Parathyroid adenoma (tissue), 2 donors: ENCODE results near the gene SMPDL3A.

Experiments used
- H2AFZ ChIP-seq: fragments of 300-600 bp; sonication (generic); one replicate; pipeline ENCODE4 v1.7.0; 2017; ENCODE audit warnings: antibody characterized with exemption, mild to moderate bottlenecking
- H3K27ac ChIP-seq: fragments of 300-600 bp; sonication (generic); one replicate; pipeline ENCODE4 v1.7.0; 2017
- H3K27me3 ChIP-seq: fragments of 300-600 bp; sonication (generic); one replicate; pipeline ENCODE4 v1.7.0; 2017; ENCODE audit warnings: low read length; ENCODE audit not compliant: control insufficient read depth, insufficient read depth
- H3K36me3 ChIP-seq: fragments of 300-600 bp; sonication (generic); one replicate; pipeline ENCODE4 v1.7.0; 2017; ENCODE audit warnings: low read length; ENCODE audit not compliant: control insufficient read depth, insufficient read depth
- H3K4me1 ChIP-seq: fragments of 300-600 bp; sonication (generic); one replicate; pipeline ENCODE4 v1.7.0; 2017; ENCODE audit warnings: control low read depth
- H3K4me2 ChIP-seq: fragments of 300-600 bp; sonication (generic); one replicate; pipeline ENCODE4 v1.7.0; 2017; ENCODE audit warnings: low read length
- H3K4me3 ChIP-seq: fragments of 300-600 bp; sonication (generic); one replicate; pipeline ENCODE4 v1.7.0; 2017; ENCODE audit warnings: low read depth, low read length
- H3K79me2 ChIP-seq: fragments of 300-600 bp; sonication (generic); one replicate; pipeline ENCODE4 v1.7.0; 2017; ENCODE audit warnings: control low read depth
- H3K9ac ChIP-seq: fragments of 300-600 bp; sonication (generic); one replicate; pipeline ENCODE4 v1.7.0; 2017; ENCODE audit warnings: mild to moderate bottlenecking
- H3K9me3 ChIP-seq: fragments of 300-600 bp; sonication (generic); one replicate; pipeline ENCODE4 v1.7.0; 2017; ENCODE audit warnings: low read length; ENCODE audit not compliant: control insufficient read depth
- TF ChIP-seq, protein P1 (sequence below): fragments of 300-600 bp; sonication (generic); IDR thresholded peaks from one replicate; pipeline ENCODE4 v1.7.0; 2017; ENCODE audit warnings: antibody characterized with exemption, mild to moderate bottlenecking
- donor health status: primary hyperparathyroidism.

SMPDL3A gene

DNA sequence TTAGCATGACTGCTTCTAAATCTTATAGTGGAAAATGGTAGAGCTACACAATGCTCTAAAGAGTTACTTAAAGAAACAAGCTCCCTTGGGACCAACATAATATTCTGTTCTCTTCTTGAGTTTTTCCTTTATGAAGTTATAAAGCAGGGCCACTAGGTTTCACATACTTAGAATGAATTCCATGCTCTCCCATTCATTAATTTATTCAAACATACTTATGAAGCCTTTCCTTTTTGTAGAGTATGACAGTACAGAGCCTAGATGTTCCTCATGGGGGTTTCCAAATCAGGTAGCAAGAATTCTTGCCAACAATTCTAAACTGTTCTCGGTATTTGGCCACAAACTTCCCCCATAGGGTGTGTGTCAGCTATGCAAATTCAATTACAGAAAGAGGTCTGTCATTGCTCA lies 30.1 kb upstream of the SMPDL3A start:
- no peaks in the 10 kb centered on the region for H3K27me3 ChIP-seq
- H3K27ac ChIP-seq: no peak overlapping the region
- no peaks in the 10 kb centered on the region for H3K4me1 ChIP-seq
- H3K36me3 ChIP-seq: no peaks in the 10 kb centered on the region
- no peaks in the 10 kb centered on the region for H3K79me2 ChIP-seq
- H3K4me3 ChIP-seq: no peak overlapping the region
- no peaks in the 10 kb centered on the region for H3K9me3 ChIP-seq
- H2AFZ ChIP-seq: no peak overlapping the region
- TF ChIP-seq, protein P1, sequence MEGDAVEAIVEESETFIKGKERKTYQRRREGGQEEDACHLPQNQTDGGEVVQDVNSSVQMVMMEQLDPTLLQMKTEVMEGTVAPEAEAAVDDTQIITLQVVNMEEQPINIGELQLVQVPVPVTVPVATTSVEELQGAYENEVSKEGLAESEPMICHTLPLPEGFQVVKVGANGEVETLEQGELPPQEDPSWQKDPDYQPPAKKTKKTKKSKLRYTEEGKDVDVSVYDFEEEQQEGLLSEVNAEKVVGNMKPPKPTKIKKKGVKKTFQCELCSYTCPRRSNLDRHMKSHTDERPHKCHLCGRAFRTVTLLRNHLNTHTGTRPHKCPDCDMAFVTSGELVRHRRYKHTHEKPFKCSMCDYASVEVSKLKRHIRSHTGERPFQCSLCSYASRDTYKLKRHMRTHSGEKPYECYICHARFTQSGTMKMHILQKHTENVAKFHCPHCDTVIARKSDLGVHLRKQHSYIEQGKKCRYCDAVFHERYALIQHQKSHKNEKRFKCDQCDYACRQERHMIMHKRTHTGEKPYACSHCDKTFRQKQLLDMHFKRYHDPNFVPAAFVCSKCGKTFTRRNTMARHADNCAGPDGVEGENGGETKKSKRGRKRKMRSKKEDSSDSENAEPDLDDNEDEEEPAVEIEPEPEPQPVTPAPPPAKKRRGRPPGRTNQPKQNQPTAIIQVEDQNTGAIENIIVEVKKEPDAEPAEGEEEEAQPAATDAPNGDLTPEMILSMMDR: no peak
- H3K9ac ChIP-seq: no peak overlapping the region
- H3K4me2 ChIP-seq: no peak overlapping the region

DNA sequence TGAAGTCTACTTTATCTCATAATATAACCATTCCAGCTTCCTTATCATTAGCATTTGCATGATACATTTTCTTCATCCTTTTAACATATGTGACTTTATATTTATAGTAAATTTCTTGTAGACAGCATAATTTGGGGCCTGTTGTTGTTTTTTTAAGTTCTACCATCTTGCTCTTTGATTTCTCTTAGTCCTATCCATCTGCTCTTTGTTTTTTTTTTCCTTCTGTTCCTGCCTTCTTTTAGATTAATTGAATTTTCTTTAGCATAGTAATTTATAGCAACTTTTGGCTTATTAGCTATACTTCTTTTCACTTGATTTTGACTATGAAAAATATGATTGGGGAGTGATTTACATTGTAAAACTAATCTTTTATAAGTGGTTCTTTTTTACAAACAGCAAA lies 28.7 kb upstream of the SMPDL3A start:
- no peak overlapping the region for H3K4me3 ChIP-seq

DNA sequence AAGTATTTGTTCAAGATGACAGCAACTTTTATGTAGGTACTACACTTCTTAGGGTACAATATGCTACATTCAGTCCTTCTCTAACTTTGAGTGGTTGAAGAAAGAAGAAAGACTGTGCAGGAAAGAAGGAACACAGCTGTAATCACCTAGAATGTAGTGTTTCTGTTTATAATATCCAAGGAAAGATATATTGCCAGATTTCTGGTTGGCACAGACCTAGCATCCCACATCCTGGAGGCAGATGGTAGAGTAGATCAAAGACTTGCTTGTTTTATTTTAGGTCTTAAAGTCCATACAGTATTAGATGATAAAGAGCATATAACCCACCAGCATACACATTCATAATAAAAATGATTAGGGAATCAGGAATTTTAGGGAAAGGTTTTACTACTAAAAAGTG lies 22.8 kb upstream of the SMPDL3A start:
- Histone ChIP-seq H3K27me3 (no peaks in the 10 kb centered on the region), H3K4me3 (no peak overlapping the region), H3K36me3 (no peaks in the 10 kb centered on the region), H2AFZ (no peak overlapping the region), H3K9ac (no peak overlapping the region), H3K4me2 (no peak overlapping the region), H3K79me2 (no peaks in the 10 kb centered on the region), H3K4me1 (no peaks in the 10 kb centered on the region), H3K9me3 (no peaks in the 10 kb centered on the region), H3K27ac (no peak overlapping the region)
- TF ChIP-seq, protein P1: no peak

More for the DNA sequence above, 28.7 kb upstream of the SMPDL3A start:
- Histone ChIP-seq H3K9ac (no peak overlapping the region), H3K4me2 (no peak overlapping the region), H3K27ac (no peak overlapping the region), H3K27me3 (no peaks in the 10 kb centered on the region), H3K9me3 (no peaks in the 10 kb centered on the region), H3K79me2 (no peaks in the 10 kb centered on the region), H3K36me3 (no peaks in the 10 kb centered on the region), H3K4me1 (no peaks in the 10 kb centered on the region), H2AFZ (no peak overlapping the region)
- TF ChIP-seq, protein P1: no peak

DNA sequence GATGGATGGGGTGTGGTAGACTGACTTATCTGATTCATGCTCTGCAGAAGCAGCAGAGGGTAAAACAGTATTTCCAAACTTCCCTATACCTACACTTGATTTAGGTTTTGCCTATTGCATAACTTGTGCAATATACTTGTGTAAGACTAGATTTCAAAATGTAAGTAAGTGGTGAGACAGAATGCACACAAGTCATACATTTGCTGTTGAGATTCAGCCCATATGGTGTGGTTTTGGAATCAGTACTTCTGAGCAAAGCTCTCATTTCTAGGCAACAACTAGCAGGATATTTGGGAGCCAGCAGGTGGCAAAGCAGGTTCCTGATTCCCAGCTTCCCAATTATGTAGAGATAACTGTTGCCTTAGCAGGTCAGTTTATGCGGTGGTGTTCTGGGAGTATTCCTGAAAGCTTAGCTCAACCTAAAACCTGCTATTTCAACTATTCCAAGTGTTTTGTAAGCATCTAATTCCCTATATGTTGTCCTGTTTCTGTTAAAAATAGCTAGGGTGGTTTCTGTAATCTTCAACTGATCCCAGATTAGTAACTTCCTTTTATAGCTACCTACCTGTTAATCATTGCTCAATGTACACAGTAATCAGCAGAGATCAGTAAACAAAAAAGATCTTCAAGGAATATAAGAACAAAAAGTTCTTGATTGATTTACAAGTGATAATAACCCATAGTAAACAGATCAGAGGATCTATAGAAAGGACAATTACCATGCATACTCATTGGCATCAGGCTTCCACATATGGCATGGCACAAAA lies 18.0 kb upstream of the SMPDL3A start:
- TF ChIP-seq, protein P1: peak; percentile 25
- H3K4me3 ChIP-seq: no peak overlapping the region
- no peaks in the 10 kb centered on the region for H3K9me3 ChIP-seq
- H3K27me3 ChIP-seq: no peaks in the 10 kb centered on the region
- H2AFZ ChIP-seq: no peak overlapping the region
- no peaks in the 10 kb centered on the region for H3K79me2 ChIP-seq
- H3K36me3 ChIP-seq: no peaks in the 10 kb centered on the region
- H3K4me1 ChIP-seq: no peaks in the 10 kb centered on the region
- no peak overlapping the region for H3K27ac ChIP-seq
- no peak overlapping the region for H3K4me2 ChIP-seq
- no peak overlapping the region for H3K9ac ChIP-seq
